ENCODE measurements around the gene SALL1.

SALL1 gene

DNA sequence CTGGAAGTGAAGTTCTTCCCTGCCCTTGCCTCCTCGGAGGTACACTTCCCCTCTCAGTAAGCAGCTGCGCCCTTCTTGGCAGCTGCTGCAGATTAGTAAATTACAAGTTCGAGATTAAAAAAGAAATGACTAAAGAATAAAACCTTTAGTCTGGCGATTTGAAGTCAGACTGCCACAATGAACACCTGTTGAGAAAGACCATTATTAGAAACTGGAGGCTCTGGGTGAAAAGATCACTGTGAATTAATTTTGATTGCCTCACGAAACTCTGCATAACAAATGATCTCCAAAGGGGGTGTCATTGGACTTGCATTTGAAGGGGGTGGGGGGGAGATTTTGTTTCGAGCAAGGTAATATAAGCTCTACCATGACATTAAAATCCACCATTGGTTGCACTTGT is 39.3 kb downstream of the SALL1 start:
- no peak for DNase-seq (ENCODE audit: low read depth in 2 of 2)

DNA sequence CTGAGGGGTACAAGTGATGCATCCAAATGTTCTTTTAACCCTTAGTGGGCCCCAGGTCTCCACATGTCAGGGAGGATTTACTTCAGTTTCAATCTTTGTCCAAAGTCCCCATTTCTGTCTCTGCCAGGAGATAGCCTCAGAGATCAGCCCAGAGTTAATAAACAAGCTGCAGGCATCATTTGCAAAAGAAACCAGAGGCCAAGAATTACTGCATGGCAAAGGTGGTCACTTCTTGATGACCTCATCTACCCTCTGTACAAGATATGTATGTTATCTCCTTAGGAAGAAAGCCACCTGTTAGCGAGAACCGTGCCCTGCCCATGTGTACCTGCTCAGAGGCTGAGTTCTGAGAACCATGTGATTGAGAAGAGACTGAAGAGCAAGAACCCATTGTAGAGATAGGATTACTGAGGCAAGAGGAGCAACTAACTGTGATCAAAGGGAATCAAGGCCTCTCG is 40.3 kb downstream of the SALL1 start:
- DNase-seq (ENCODE audit: low read depth in 2 of 2), result no peak

DNA sequence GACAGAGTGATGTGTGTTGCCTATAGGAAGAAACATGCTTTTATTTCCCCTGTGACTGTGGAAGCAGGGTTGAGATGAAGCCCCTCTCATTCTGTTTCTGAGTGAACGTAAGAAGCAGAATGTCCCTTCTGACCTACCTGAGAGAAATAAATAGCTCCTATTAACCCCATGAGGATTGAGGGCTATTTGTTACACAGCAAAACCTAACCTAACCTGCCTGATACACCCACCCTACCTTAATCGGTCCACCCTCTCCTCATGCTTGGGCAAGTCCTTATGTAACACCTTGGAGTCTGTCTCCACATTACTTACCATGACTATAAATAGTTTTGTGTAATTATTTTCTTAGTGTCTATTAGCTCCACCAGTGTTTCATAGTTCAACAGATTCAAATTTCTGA is 41.9 kb downstream of the SALL1 start:
- no peak for DNase-seq (ENCODE audit: low read depth in 2 of 2)

DNA sequence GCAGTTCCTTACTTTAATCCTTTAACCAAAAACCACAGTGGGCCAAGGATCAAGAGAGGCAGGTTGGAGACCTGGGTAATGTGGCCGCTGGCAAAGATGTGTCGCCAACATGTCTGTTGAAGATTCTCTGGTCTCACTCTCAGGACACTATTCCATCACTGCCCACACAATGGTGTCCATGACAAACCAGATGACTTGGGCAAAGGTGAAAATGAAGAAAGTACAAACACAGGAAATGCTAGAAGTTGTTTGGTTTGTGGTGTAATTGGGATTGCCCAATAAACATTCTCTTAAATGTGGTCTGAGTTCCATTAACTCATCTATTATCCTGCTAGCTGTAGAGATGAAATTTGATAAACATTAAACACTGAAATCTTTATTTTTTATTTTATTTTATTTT is 43.3 kb downstream of the SALL1 start:
- DNase-seq (ENCODE audit: low read depth in 2 of 2), result no peak

DNA sequence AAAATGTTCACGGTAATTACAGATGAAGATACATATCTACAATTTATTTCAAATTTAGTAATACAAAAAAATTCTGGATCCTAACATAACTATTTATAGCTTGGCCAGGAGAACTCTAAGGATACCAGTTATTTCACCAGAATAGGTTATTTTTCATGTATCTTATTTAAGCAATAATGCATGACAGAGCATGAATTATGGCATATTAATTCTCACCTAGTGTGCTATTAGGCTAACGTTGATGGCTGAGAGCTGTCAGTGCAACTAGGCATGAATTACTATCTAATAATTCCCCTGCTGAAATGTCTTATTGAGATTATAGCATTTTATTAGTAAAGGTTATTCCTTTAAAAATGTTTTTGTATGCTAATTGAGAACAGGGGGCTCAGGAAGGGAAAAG is 44.5 kb downstream of the SALL1 start:
- DNase-seq (ENCODE audit: low read depth in 2 of 2), result no peak

DNA sequence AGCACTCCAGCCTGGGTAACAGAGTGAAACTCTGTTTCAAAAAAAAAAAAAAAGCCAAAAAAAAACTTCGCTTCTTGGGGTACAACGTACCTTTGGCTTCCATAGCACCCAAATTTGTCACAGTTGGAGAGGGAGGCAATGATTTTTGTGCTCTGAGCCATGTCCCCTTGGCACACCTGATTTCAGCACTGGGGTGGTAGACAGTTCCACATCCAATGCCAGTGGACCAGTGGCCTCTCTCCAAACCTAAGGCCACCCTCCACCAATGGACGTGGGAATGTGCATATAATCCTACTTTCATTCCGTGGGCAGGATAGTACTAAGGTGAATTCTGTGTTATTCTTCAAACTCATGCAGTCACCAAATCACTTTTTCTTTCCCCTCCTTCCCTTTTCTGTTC is 47.5 kb downstream of the SALL1 start:
- no peak for DNase-seq (ENCODE audit: low read depth in 2 of 2)

DNA sequence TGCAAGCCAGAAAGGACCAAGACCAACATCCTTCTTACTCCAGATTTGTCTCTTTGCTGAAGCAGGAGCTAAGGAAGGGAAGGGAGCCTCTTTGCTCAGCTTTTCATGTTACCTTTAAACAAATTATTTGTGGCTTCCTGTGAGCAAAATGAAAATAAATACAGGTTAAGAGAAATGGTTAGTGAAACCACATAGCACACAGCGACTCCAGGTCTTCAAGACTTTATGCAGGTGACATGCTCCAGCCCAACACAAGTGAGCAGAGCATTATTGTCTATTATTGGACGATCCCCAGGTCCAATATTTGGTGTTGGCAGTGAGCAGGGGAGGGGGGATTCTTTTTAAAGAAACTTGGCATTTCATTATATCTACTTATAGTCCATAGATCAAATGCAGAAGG is 53.3 kb downstream of the SALL1 start:
- no peak for DNase-seq (ENCODE audit: low read depth in 2 of 2)

DNA sequence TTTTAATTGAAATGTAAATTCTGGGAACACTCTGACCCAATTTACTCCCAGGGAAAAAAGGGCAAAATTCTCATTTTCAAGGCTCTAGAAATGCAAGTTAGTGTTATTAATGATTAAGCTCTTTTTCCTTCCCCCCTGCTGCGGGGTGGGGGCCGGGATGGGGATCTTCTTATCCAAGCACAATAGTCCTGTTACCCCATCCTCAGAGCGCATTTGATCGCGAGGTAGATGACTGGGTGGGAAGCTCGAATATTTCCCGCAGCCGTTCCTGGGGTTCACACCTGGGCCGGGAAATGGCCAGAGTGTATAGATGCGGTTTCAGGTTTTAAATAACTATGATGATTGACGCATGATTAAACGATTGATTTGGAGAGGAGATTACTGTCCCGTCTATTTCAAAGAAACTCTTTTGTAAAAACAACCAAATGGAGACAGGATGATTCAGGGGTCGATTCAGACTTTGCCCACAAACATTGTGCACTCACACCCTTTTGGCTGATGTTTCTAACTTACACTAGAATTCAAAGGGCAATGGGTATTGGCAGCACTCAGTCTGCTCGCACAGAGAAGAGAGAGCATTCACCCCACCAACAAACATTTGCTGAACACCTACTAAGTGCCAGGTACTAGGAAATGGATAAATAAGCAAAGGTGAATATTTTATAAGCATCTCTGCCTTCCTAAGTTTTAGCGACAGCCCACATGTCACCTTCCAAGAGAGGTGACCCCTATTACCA is 55.0 kb downstream of the SALL1 start:
- DNase-seq (ENCODE audit: low read depth in 2 of 2), result no peak

DNA sequence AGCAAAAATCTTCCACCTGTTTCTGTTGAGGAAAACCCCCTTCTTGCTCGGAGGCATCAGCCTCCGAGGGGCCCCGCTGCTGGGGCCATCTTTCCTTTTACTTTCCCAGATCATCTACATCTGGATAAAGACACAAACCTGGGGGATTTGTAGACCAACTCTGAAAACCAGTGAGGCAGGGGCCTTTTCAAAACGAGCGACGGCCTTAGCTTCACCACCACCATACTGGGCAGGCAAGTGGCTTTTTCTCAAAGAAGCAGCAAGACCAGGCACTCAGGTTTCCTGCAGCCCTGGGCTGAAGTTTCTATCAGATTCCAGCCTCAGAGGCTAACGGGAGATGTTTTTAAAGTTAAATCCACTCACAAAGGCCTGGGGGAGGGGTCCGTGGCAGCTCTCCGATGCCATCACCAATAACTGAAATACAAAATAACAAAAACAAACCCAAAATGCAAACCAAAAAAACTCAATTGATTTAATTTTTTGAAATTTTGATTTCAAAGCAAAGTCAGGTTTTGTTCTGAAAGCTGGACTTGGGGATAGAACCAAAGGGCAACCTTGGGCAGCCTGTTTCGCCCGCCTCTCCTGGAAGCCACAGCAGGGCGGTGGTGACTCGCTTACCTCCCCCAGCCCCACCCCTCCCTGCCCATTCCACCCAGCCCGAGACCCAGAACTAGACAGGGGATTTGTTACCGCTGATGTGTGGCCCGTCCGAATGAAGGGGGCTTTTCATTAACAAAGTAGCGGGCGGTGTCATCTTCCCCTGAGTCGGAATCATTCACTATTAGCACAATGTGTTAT is 55.8 kb downstream of the SALL1 start:
- DNase-seq (ENCODE audit: low read depth in 2 of 2), result no peak

DNA sequence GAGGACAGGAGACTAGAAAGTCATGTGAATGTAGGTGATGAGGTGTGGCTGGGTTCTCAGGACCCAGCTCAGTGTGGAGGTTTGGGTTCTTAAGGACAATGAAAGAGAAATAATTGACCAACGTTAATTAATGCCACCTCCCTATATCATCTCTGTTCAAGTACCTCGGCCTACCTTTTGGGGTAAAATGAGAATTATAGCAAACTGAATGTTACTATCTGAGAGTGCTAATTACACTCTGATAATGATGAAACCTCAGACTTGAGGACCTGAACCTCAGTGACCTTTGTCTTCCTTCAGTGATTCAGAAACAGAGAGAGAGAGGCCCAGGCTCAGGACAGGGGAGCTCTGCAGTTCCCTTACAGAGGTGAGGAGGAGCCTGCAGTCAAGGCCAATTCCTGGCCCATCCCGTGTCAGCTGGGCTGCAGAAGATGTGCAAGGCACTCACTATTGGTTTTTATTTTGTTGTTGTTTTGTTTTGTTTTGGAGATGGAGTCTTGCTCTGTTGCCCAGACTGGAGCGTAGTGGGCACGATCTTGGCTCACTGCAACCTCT is 57.3 kb downstream of the SALL1 start:
- DNase-seq (ENCODE audit: low read depth in 2 of 2), result no peak
